AG04449 (cell line): ENCODE data around the gene PLEKHB2.
"Not testable (repeated sequence)": the region's sequence is repeated elsewhere in the genome, so short reads cannot be mapped to it uniquely, and the experiment has no call there.

Experiments
- CTCF ChIA-PET: fragments of 350-600 bp; formaldehyde crosslinking; extraction: SDS; loops from one replicate; lab custom pipeline; 2021; ENCODE audit warnings: antibody characterized with exemption; lab: Yijun Ruan, JAX
- POLR2A ChIA-PET: fragments of 400-600, 350-600 bp; formaldehyde crosslinking; extraction: SDS; loops from one replicate; lab custom pipeline; 2020; ENCODE audit warnings: antibody characterized with exemption, inconsistent platforms; lab: Yijun Ruan, JAX
- DNase-seq: peaks from one replicate; pipeline ENCODE4 v3.0.0-alpha.2; 2010; ENCODE audit warnings: low read depth, low spot score
- H3K4me3 ChIP-seq: 2 replicates; pipeline ENCODE4 v1.5.1; 2011; ENCODE audit warnings: low read depth, mild to moderate bottlenecking, control low read depth, low read length
- CTCF ChIP-seq: IDR thresholded peaks from one replicate; pipeline ENCODE4 v1.5.1; 2011; ENCODE audit warnings: mild to moderate bottlenecking, moderate library complexity, low read length, control low read depth, inconsistent platforms; ENCODE audit not compliant: insufficient read depth; ENCODE audit errors: missing control alignments

Gene PLEKHB2

GRCh38 chr2:131063501-131064283 is 41.4 kb upstream of the PLEKHB2 start:
- DNase-seq = no peak
- no peak overlapping the region for H3K4me3 ChIP-seq
- no peak for TF ChIP-seq CTCF
- ChIA-PET POLR2A (no interaction called here), CTCF (interaction anchor here (0.8 kb wide), 1 partner anchor 31 kb away, joined by 4 read pairs; no protein-coding TSS in a partner anchor)

- no peak for TF ChIP-seq CTCF
- no peak for DNase-seq
- no peak overlapping the region for H3K4me3 ChIP-seq
- ChIA-PET POLR2A (no interaction called here), CTCF (no interaction called here)
Measured at GRCh38 chr2:131064589-131065512, 40.3 kb upstream of the PLEKHB2 start.

GRCh38 chr2:131067465-131068125 is 37.5 kb upstream of the PLEKHB2 start:
- POLR2A ChIA-PET = no interaction called here
- CTCF ChIA-PET = interaction anchor here (0.7 kb wide), 1 partner anchor 9 kb away, joined by 3 read pairs; no protein-coding TSS in a partner anchor
- no peak for DNase-seq
- H3K4me3 ChIP-seq = no peak overlapping the region
- no peak for TF ChIP-seq CTCF

GRCh38 chr2:131068172-131068571 is 37.0 kb upstream of the PLEKHB2 start:
- CTCF ChIA-PET = interaction anchor here (0.7 to 0.8 kb wide), 2 partner anchors 10 to 12 kb away, joined by 3 read pairs; no protein-coding TSS in a partner anchor
- H3K4me3 ChIP-seq, DNase-seq, POLR2A ChIA-PET: not testable (repeated sequence)

- CTCF ChIA-PET, POLR2A ChIA-PET, DNase-seq, H3K4me3 ChIP-seq: not testable (repeated sequence)
Measured at GRCh38 chr2:131075578-131075977, 29.6 kb upstream of the PLEKHB2 start.

GRCh38 chr2:131076707-131077106 is 28.4 kb upstream of the PLEKHB2 start:
- POLR2A ChIA-PET = no interaction called here
- no peak overlapping the region for H3K4me3 ChIP-seq
- no peak for DNase-seq

More at GRCh38 chr2:131076707-131077106, 28.4 kb upstream of the PLEKHB2 start:
- no peak for TF ChIP-seq CTCF
- CTCF ChIA-PET = no interaction called here
